ENCODE results near the gene ZNF18. TPM values are rescaled to one million over a fixed set of nuclear protein-coding genes. Genes with fewer than 3 reads are reported as not detected.

The ZNF18 gene
- total and polyA plus RNA-seq, 2 experiments from 2014 or later, result 7.3 to 9.5 TPM

DNA sequence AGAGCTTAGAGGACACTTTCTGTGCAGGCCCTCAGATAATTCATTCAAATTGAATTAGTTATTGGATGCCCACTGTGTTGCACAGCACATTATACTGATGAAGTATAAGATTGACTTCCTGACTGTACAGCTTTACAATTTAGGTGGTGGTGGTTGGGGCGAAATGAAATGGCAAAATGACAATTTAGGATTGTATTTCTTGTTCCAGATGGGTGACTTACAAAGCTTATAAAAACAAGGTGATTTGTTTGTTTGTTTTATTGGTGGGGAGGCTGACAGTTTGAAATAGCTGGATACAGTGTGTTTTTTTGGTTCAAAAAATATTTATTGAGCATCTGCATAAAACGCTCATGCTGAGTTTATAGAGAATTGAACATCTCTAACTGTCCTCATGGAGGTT lies 25.0 kb upstream of the ZNF18 start:
- H3K36me3 ChIP-seq (replicated peaks; ENCODE audit: insufficient read depth, low read depth), result no peaks in the 10 kb centered on the region
- H3K4me1 ChIP-seq (ENCODE audit: insufficient read depth), result peaks cover 20% of the 10 kb centered on the region
- 80% methylated on average over 2 of the region's 2 CpGs for WGBS (ENCODE audit: low lambda C conversion rate, missing lambda C conversion rate)
- H3K79me2 ChIP-seq, result peaks cover 64% of the 10 kb centered on the region
- TF ChIP-seq, protein P1, sequence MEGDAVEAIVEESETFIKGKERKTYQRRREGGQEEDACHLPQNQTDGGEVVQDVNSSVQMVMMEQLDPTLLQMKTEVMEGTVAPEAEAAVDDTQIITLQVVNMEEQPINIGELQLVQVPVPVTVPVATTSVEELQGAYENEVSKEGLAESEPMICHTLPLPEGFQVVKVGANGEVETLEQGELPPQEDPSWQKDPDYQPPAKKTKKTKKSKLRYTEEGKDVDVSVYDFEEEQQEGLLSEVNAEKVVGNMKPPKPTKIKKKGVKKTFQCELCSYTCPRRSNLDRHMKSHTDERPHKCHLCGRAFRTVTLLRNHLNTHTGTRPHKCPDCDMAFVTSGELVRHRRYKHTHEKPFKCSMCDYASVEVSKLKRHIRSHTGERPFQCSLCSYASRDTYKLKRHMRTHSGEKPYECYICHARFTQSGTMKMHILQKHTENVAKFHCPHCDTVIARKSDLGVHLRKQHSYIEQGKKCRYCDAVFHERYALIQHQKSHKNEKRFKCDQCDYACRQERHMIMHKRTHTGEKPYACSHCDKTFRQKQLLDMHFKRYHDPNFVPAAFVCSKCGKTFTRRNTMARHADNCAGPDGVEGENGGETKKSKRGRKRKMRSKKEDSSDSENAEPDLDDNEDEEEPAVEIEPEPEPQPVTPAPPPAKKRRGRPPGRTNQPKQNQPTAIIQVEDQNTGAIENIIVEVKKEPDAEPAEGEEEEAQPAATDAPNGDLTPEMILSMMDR (IDR thresholded peaks at IDR 0.05; ENCODE audit: poor library complexity), result no peak
- TF ChIP-seq EZH2phosphoT487 (IDR thresholded peaks at IDR 0.05; ENCODE audit: low read depth, severe bottlenecking, unreplicated experiment), result no peak
- no peak for TF ChIP-seq EZH2 (IDR thresholded peaks at IDR 0.05; ENCODE audit: borderline replicate concordance)
- H3K9me2 ChIP-seq (replicated peaks; ENCODE audit: insufficient read depth), result no peaks in the 10 kb centered on the region
- H4K20me1 ChIP-seq (ENCODE audit: insufficient read depth, poor library complexity, severe bottlenecking), result peaks cover 55% of the 10 kb centered on the region
- no peak for DNase-seq (ENCODE audit: low spot score)
- peak overlapping the region; percentile 94 for H3K4me2 ChIP-seq
- H3K27me3 ChIP-seq, result no peaks in the 10 kb centered on the region
- H3K4me3 ChIP-seq, result peak overlapping the region; percentile 92
- no peaks in the 10 kb centered on the region for H3K9me3 ChIP-seq (ENCODE audit: low read depth)
- H3K27ac ChIP-seq, result no peak overlapping the region
- H2AFZ ChIP-seq, result no peak overlapping the region

- 2% methylated on average over 3 of the region's 3 CpGs for WGBS (ENCODE audit: low lambda C conversion rate, missing lambda C conversion rate)
- no peak for DNase-seq (ENCODE audit: low spot score)
- TF ChIP-seq EZH2phosphoT487 (IDR thresholded peaks at IDR 0.05; ENCODE audit: low read depth, severe bottlenecking, unreplicated experiment) (no peak), EZH2 (IDR thresholded peaks at IDR 0.05; ENCODE audit: borderline replicate concordance) (no peak)
- TF ChIP-seq, protein P1 (IDR thresholded peaks at IDR 0.05; ENCODE audit: poor library complexity), result no peak
- H3K36me3 ChIP-seq (replicated peaks; ENCODE audit: insufficient read depth, low read depth), result no peaks in the 10 kb centered on the region
- H2AFZ ChIP-seq, result peak overlapping the region; percentile 60
- H4K20me1 ChIP-seq (ENCODE audit: insufficient read depth, poor library complexity, severe bottlenecking), result peaks cover 49% of the 10 kb centered on the region
- H3K27ac ChIP-seq, result peak overlapping the region; percentile 98
- peak overlapping the region; percentile 92 for H3K4me3 ChIP-seq
- H3K9me2 ChIP-seq (replicated peaks; ENCODE audit: insufficient read depth), result no peaks in the 10 kb centered on the region
- H3K4me2 ChIP-seq, result peak overlapping the region; percentile 94
- no peaks in the 10 kb centered on the region for H3K27me3 ChIP-seq
- peaks cover 58% of the 10 kb centered on the region for H3K79me2 ChIP-seq
- H3K4me1 ChIP-seq (ENCODE audit: insufficient read depth), result peaks cover 20% of the 10 kb centered on the region
- no peaks in the 10 kb centered on the region for H3K9me3 ChIP-seq (ENCODE audit: low read depth)
These were observed 24.4 kb upstream of the ZNF18 start for GRCh38 chr17:12021623-12022140.

DNA sequence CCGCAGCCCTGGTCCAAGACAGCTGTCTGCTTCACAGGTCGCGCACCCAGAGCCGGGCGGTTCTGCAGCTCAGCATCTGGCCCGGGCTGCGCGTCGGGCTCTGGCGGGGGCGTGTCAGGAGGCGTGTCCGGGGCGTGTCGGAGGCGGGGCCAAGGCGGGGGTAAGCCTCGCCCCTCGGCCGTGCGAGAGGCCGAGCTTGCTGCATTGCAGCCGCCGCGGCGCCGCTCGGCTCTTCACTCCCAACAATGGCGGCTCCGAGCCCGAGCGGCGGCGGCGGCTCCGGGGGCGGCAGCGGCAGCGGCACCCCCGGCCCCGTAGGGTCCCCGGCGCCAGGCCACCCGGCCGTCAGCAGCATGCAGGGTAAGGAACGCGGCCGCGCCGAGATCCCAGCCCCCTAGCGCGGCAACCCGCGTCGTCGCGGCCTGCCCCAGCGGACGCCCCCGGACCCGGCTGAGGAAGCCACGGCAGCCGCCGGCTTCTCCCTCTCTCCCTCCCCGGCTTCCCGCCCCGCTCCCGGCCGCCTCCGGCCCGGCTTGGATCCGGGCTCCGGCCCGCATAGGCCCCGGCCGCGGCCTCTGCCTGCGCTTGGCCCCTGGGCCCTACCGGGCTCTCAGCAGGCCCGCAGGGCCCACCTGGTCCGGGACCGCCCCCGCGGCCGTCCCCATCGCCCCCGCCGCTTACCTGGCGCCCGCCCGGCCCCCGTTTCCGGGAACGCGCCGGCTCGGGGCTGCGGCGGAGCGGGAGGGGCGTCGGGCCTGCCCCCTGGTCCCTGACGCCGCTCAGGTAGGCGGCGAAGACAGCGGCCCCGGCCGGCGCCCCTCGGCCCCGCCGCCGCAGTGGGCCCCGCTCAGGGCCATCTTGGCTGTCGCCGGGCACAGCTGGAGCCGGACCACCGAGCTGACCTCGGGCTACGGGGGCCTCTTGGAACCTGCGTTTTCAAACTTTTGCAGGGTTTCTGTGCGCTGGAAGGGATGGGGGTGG lies 23.7 kb upstream of the ZNF18 start, which contains the start of gene MAP2K4:
Gene MAP2K4 (plus strand): TSS at position 236 of the 981 bp plus-strand sequence. CDS start 10 bp downstream, at position 246.
- DNase-seq (ENCODE audit: low spot score), result peak; percentile 96
- Histone ChIP-seq H3K79me2 (peaks cover 50% of the 10 kb centered on the region), H3K27ac (peak within 1 kb of the TSS; percentile 98)

More for the DNA sequence above, 23.7 kb upstream of the ZNF18 start, which contains the start of gene MAP2K4:
- H3K36me3 ChIP-seq (replicated peaks; ENCODE audit: insufficient read depth, low read depth), result no peaks in the 10 kb centered on the region
- no peaks in the 10 kb centered on the region for H3K9me3 ChIP-seq (ENCODE audit: low read depth)
- H3K4me1 ChIP-seq (ENCODE audit: insufficient read depth), result peaks cover 20% of the 10 kb centered on the region
- no peaks in the 10 kb centered on the region for H3K9me2 ChIP-seq (replicated peaks; ENCODE audit: insufficient read depth)
- H3K4me3 ChIP-seq, result peak within 1 kb of the TSS; percentile 92
- WGBS (ENCODE audit: low lambda C conversion rate, missing lambda C conversion rate), result 1% methylated on average over 66 of the region's 123 CpGs
- H3K27me3 ChIP-seq, result no peaks in the 10 kb centered on the region
- TF ChIP-seq, protein P1 (IDR thresholded peaks at IDR 0.05; ENCODE audit: poor library complexity), result no peak
- TF ChIP-seq EZH2phosphoT487 (IDR thresholded peaks at IDR 0.05; ENCODE audit: low read depth, severe bottlenecking, unreplicated experiment) (no peak), EZH2 (IDR thresholded peaks at IDR 0.05; ENCODE audit: borderline replicate concordance) (no peak)
- H2AFZ ChIP-seq, result peak within 1 kb of the TSS; percentile 60
- peak within 1 kb of the TSS; percentile 94 for H3K4me2 ChIP-seq
- peaks cover 42% of the 10 kb centered on the region for H4K20me1 ChIP-seq (ENCODE audit: insufficient read depth, poor library complexity, severe bottlenecking)

Data from hepatocyte (in vitro differentiated cells).